ENCODE results near the gene SH3GLB2. TPM values are rescaled to one million over a fixed set of nuclear protein-coding genes. Genes with fewer than 3 reads are reported as not detected.
"Not testable (repeated sequence)": the region's sequence is repeated elsewhere in the genome, so short reads cannot be mapped to it uniquely, and the experiment has no call there.

Gene SH3GLB2
- total RNA-seq, 1 experiment from 2014 or later = 52.7 TPM

- no peaks in the 10 kb centered on the region for H3K4me1 ChIP-seq (ENCODE audit: insufficient read depth, low read length, poor library complexity, severe bottlenecking)
- ChIA-PET CTCF (no interaction called here), POLR2A (ENCODE audit: low non-redundant PET) (no interaction called here)
- BruUV-seq (replicated peaks) = no TSS peak
- peak overlapping the region; percentile 21 for H3K27ac ChIP-seq (ENCODE audit: low read depth, low read length, poor library complexity, severe bottlenecking)
- no peak for TF ChIP-seq CTCF (conservative IDR thresholded peaks at IDR 0.05; ENCODE audit: low read depth, low read length)
- TF ChIP-seq EZH2 (IDR thresholded peaks at IDR 0.05; ENCODE audit: borderline replicate concordance, low read depth, low read length, poor library complexity, severe bottlenecking) = no peak
- H3K4me3 ChIP-seq (ENCODE audit: low read depth, low read length, poor library complexity, severe bottlenecking) = no peak overlapping the region
- no peaks in the 10 kb centered on the region for H3K9me3 ChIP-seq (ENCODE audit: low read depth, low read length, poor library complexity, severe bottlenecking)
- DNase-seq (ENCODE audit: low spot score) = no peak
- intact Hi-C loops (cut with micrococcal nuclease; ENCODE audit: unreplicated experiment) = loop anchor here (5.0 kb wide), 1 partner anchor 607 kb away; no protein-coding TSS in a partner anchor
- peaks cover 57% of the 10 kb centered on the region for H3K36me3 ChIP-seq (ENCODE audit: insufficient read depth, low read length, poor library complexity, severe bottlenecking)
- no peaks in the 10 kb centered on the region for H3K27me3 ChIP-seq (replicated peaks; ENCODE audit: insufficient read depth, low read depth, low read length, poor library complexity)
Measured at GRCh38 chr9:129005336-129005997, 22.7 kb downstream of the SH3GLB2 start.

GRCh38 chr9:129004173-129004572 lies 24.0 kb downstream of the SH3GLB2 start:
- H3K9me3 ChIP-seq (ENCODE audit: low read depth, low read length, poor library complexity, severe bottlenecking); H3K27me3 ChIP-seq (replicated peaks; ENCODE audit: insufficient read depth, low read depth, low read length, poor library complexity); H3K4me3 ChIP-seq (ENCODE audit: low read depth, low read length, poor library complexity, severe bottlenecking); BruUV-seq (replicated peaks); H3K27ac ChIP-seq (ENCODE audit: low read depth, low read length, poor library complexity, severe bottlenecking); H3K4me1 ChIP-seq (ENCODE audit: insufficient read depth, low read length, poor library complexity, severe bottlenecking); POLR2A ChIA-PET (ENCODE audit: low non-redundant PET); DNase-seq (ENCODE audit: low spot score); intact Hi-C loops (cut with micrococcal nuclease; ENCODE audit: unreplicated experiment): not testable (repeated sequence)
- CTCF ChIA-PET = interaction anchor here (0.6 to 1.2 kb wide), 2 partner anchors 24 to 31 kb away, joined by 6 to 9 read pairs; partner anchors contain the start of gene SH3GLB2
- H3K36me3 ChIP-seq (ENCODE audit: insufficient read depth, low read length, poor library complexity, severe bottlenecking) = peaks cover 67% of the 10 kb centered on the region

DNA sequence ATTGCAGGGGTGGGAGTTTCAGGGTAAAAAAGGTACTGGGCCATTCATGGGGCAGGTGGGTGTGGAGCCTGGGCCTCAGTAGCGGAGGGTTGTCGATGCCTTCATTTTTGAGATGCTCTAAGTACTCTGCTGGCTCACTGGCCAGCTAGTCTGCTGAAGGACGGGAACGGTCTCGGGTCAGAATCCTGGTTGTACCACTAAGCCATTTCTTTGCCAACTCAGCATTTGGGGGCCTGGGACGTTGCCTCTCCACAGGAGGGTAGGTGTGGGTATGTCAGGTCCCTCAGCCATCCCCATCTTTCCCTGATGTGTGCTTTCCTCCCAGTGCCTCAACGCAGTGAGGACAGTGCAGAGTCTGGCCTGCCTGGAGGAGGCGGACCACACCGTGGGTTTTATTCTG lies 25.1 kb downstream of the SH3GLB2 start:
- Histone ChIP-seq H3K27me3 (replicated peaks; ENCODE audit: insufficient read depth, low read depth, low read length, poor library complexity) (no peaks in the 10 kb centered on the region), H3K9me3 (ENCODE audit: low read depth, low read length, poor library complexity, severe bottlenecking) (no peaks in the 10 kb centered on the region), H3K36me3 (ENCODE audit: insufficient read depth, low read length, poor library complexity, severe bottlenecking) (peaks cover 78% of the 10 kb centered on the region), H3K27ac (ENCODE audit: low read depth, low read length, poor library complexity, severe bottlenecking) (no peak overlapping the region), H3K4me3 (ENCODE audit: low read depth, low read length, poor library complexity, severe bottlenecking) (no peak overlapping the region), H3K4me1 (ENCODE audit: insufficient read depth, low read length, poor library complexity, severe bottlenecking) (no peaks in the 10 kb centered on the region)
- TF ChIP-seq CTCF (conservative IDR thresholded peaks at IDR 0.05; ENCODE audit: low read depth, low read length) = no peak
- no peak for TF ChIP-seq EZH2 (IDR thresholded peaks at IDR 0.05; ENCODE audit: borderline replicate concordance, low read depth, low read length, poor library complexity, severe bottlenecking)
- CTCF ChIA-PET = no interaction called here
- DNase-seq (ENCODE audit: low spot score) = no peak
- POLR2A ChIA-PET (ENCODE audit: low non-redundant PET) = no interaction called here
- intact Hi-C loops (cut with micrococcal nuclease; ENCODE audit: unreplicated experiment) = no loop called here
- no TSS peak for BruUV-seq (replicated peaks)
